ENCODE results near the gene AGT.
"Not testable (repeated sequence)": the region's sequence is repeated elsewhere in the genome, so short reads cannot be mapped to it uniquely, and the experiment has no call there.

The AGT gene

GRCh38 chr1:230661976-230662375 is 51.9 kb downstream of the AGT start:
- no peak for TF ChIP-seq EZH2phosphoT487 (conservative IDR thresholded peaks at IDR 0.05; ENCODE audit: low read length)
- no peak for TF ChIP-seq CTCF (IDR thresholded peaks at IDR 0.05; ENCODE audit: insufficient read depth, low read length, poor library complexity, severe bottlenecking)
- H3K36me3 ChIP-seq (ENCODE audit: low read length), result peaks cover 22% of the 10 kb centered on the region; the same call in 1 of the 2 replicates
- no peaks in the 10 kb centered on the region for H3F3A ChIP-seq (ENCODE audit: insufficient read depth)

GRCh38 chr1:230658691-230659090 is 55.2 kb downstream of the AGT start:
- no peak for TF ChIP-seq CTCF (IDR thresholded peaks at IDR 0.05; ENCODE audit: insufficient read depth, low read length, poor library complexity, severe bottlenecking)
- no peak for TF ChIP-seq EZH2phosphoT487 (conservative IDR thresholded peaks at IDR 0.05; ENCODE audit: low read length)

More at GRCh38 chr1:230661976-230662375, 51.9 kb downstream of the AGT start:
- Histone ChIP-seq H4K20me1 (ENCODE audit: low read depth, low read length) (no peaks in the 10 kb centered on the region), H3K9ac (ENCODE audit: low read length) (no peak overlapping the region), H3K4me2 (ENCODE audit: low read depth, low read length, poor library complexity, severe bottlenecking) (no peak overlapping the region), H3K27me3 (ENCODE audit: low read length) (no peaks in the 10 kb centered on the region), H3K9me2 (replicated peaks; ENCODE audit: insufficient read depth, low read length) (no peaks in the 10 kb centered on the region), H3K79me2 (ENCODE audit: insufficient read depth, low read length) (peaks cover 5% of the 10 kb centered on the region; the same call in 1 of the 2 replicates), H3K27ac (ENCODE audit: low read depth, low read length) (no peak overlapping the region), H2AFZ (ENCODE audit: low read depth, low read length, severe bottlenecking) (no peak overlapping the region), H3K4me3 (ENCODE audit: insufficient read depth, low read length, poor library complexity, severe bottlenecking) (no peak overlapping the region), H3K9me3 (ENCODE audit: insufficient read depth, low read length) (no peaks in the 10 kb centered on the region)

GRCh38 chr1:230658103-230658502 is 55.8 kb downstream of the AGT start:
- not testable (repeated sequence) for H3K27ac ChIP-seq (ENCODE audit: low read depth, low read length); H3K9ac ChIP-seq (ENCODE audit: low read length); H3F3A ChIP-seq (ENCODE audit: insufficient read depth); H3K4me3 ChIP-seq (ENCODE audit: insufficient read depth, low read length, poor library complexity, severe bottlenecking); H3K9me2 ChIP-seq (replicated peaks; ENCODE audit: insufficient read depth, low read length); H3K4me2 ChIP-seq (ENCODE audit: low read depth, low read length, poor library complexity, severe bottlenecking); H4K20me1 ChIP-seq (ENCODE audit: low read depth, low read length); H3K27me3 ChIP-seq (ENCODE audit: low read length); H2AFZ ChIP-seq (ENCODE audit: low read depth, low read length, severe bottlenecking); H3K9me3 ChIP-seq (ENCODE audit: insufficient read depth, low read length)
- Histone ChIP-seq H3K79me2 (ENCODE audit: insufficient read depth, low read length) (peaks cover 36% of the 10 kb centered on the region), H3K36me3 (ENCODE audit: low read length) (peaks cover 16% of the 10 kb centered on the region; the same call in 1 of the 2 replicates)

More at GRCh38 chr1:230658691-230659090, 55.2 kb downstream of the AGT start:
- H3K9ac ChIP-seq (ENCODE audit: low read length), result no peak overlapping the region
- H4K20me1 ChIP-seq (ENCODE audit: low read depth, low read length), result no peaks in the 10 kb centered on the region
- H3K27ac ChIP-seq (ENCODE audit: low read depth, low read length), result no peak overlapping the region
- H3K9me3 ChIP-seq (ENCODE audit: insufficient read depth, low read length), result no peaks in the 10 kb centered on the region
- H3F3A ChIP-seq (ENCODE audit: insufficient read depth), result no peaks in the 10 kb centered on the region
- H3K4me3 ChIP-seq (ENCODE audit: insufficient read depth, low read length, poor library complexity, severe bottlenecking), result no peak overlapping the region
- peaks cover 31% of the 10 kb centered on the region for H3K79me2 ChIP-seq (ENCODE audit: insufficient read depth, low read length)
- H3K4me2 ChIP-seq (ENCODE audit: low read depth, low read length, poor library complexity, severe bottlenecking), result no peak overlapping the region
- no peak overlapping the region for H2AFZ ChIP-seq (ENCODE audit: low read depth, low read length, severe bottlenecking)
- H3K9me2 ChIP-seq (replicated peaks; ENCODE audit: insufficient read depth, low read length), result no peaks in the 10 kb centered on the region
- peaks cover 16% of the 10 kb centered on the region; the same call in 1 of the 2 replicates for H3K36me3 ChIP-seq (ENCODE audit: low read length)
- H3K27me3 ChIP-seq (ENCODE audit: low read length), result no peaks in the 10 kb centered on the region

GRCh38 chr1:230656719-230657118 is 57.2 kb downstream of the AGT start:
- Histone ChIP-seq H3K79me2 (ENCODE audit: insufficient read depth, low read length) (peaks cover 50% of the 10 kb centered on the region), H3K36me3 (ENCODE audit: low read length) (peaks cover 13% of the 10 kb centered on the region; the same call in 1 of the 2 replicates)
- H4K20me1 ChIP-seq (ENCODE audit: low read depth, low read length); H3K9me3 ChIP-seq (ENCODE audit: insufficient read depth, low read length); H3K27me3 ChIP-seq (ENCODE audit: low read length); H3K27ac ChIP-seq (ENCODE audit: low read depth, low read length); H3K4me3 ChIP-seq (ENCODE audit: insufficient read depth, low read length, poor library complexity, severe bottlenecking); H3F3A ChIP-seq (ENCODE audit: insufficient read depth); H2AFZ ChIP-seq (ENCODE audit: low read depth, low read length, severe bottlenecking); H3K9me2 ChIP-seq (replicated peaks; ENCODE audit: insufficient read depth, low read length); H3K9ac ChIP-seq (ENCODE audit: low read length); H3K4me2 ChIP-seq (ENCODE audit: low read depth, low read length, poor library complexity, severe bottlenecking): not testable (repeated sequence)

Data from SU-DHL-6 (cell line).